HK-2 (cell line): Measurements from ENCODE around the gene SLC6A18.

Experiments used
- DNase-seq: peaks from one replicate; pipeline ENCODE4 v3.0.0-alpha.2; 2018; ENCODE audit not compliant: unreplicated experiment

The SLC6A18 gene

DNA sequence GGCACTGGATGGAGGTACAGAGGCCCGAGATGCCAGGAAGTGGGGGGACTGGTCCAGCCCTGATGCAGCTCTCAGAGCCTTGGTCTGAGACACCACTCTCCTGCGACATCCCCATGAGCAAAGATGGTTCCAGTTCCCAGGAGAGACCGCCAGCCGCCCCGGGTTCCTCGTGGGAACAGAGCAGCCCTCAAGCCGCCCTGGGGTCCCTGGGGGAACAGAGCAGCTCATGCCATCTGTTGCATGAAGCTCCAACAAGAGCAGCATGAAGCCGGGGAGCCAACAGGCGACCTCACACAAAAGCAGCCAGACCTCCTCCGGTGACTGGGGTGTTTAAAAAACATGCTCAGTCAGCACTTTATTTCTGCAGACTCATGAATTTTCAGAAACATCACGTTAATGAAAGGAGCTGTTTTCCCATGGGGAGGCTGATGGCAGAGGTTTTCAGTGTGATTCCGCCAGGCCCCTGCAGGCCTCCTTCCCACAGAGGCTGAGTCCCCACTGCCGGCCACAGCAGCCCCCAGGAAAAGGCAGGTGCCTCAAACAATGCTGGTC, 6.2 kb downstream of the SLC6A18 start:
- DNase-seq: no peak

DNA sequence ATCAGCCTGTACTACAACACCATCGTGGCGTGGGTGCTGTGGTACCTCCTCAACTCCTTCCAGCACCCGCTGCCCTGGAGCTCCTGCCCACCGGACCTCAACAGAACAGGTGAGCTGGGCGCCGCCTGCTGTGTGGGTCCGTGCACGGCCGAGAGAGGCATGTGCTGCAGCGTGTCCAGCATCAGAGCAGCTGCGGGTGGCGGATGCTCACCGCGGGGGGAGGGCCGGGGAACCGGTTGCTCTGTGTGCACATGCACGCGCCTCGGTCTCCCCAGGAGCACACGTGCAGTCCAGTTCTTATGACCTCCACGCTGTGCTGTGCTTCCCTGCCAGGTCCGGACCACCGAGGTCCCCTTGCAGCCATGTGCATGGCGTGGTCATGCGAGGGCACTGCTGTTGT, 7.6 kb downstream of the SLC6A18 start:
- no peak for DNase-seq

DNA sequence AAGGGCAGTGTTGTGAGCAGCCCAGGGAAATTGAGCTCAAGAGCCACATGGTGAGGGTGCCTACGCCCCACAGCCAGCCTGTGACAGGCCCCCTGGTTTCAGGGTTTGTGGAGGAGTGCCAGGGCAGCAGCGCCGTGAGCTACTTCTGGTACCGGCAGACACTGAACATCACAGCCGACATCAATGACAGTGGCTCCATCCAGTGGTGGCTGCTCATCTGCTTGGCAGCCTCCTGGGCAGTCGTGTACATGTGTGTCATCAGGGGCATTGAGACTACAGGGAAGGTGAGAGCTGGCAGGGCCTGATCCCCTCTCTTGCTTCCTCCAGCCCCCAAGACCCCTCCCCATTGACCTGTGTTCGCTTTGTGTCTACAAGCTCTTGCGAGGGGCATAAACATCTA, 10.2 kb downstream of the SLC6A18 start:
- DNase-seq: no peak

DNA sequence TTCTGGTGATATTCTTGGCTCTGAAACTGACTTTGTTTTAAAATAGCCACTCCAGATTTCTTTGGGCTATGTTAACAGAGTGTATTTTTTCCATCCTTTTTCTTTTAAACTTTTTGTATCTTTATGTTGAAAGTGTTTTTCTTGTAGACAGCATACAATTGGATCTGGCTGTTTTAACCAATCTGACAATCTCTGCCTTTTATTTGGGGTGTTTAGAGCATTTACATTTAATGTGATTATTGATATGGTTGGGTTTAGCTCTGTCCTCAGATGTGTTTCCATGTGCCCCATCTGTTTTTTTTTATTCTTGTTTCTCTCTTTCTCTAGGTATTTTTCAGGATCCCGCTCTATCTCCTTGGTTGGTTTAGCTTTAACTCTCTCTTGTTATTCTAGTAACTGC, 10.7 kb downstream of the SLC6A18 start:
- DNase-seq: no peak

DNA sequence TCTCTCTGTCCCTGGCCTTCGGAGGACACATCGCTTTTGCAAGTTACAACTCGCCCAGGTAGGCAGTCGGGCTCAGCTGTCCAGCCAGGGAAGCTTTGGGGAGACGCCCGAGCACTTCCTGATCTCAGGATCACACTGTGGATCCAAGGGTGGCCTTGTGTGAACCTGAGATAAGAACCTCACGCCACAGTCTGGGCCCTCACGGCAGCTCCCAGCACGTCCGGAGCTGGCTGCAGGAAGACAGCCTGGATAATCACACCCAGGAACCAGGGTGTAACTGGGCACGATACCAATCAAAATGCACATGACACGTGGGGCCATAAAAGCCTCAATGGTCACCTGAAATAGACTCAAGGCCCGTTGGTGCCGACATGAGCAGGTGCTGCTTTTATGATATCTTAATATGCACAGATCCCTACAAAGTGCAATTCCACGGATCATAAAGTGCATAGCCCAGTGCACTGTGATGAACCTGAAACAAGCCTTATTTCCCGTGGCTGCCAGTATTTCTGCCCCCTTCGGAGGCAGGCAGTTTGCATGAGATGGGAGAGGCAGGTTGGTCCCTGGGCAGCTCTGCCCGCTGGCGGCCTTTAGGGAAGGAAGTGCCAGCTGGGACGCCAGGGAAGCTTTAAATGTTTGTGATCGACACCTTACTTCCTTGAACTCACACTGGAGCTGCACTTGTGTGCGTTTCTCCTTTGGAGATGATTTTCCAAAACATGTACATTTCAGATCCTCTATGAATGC, 14.5 kb downstream of the SLC6A18 start:
- no peak for DNase-seq

DNA sequence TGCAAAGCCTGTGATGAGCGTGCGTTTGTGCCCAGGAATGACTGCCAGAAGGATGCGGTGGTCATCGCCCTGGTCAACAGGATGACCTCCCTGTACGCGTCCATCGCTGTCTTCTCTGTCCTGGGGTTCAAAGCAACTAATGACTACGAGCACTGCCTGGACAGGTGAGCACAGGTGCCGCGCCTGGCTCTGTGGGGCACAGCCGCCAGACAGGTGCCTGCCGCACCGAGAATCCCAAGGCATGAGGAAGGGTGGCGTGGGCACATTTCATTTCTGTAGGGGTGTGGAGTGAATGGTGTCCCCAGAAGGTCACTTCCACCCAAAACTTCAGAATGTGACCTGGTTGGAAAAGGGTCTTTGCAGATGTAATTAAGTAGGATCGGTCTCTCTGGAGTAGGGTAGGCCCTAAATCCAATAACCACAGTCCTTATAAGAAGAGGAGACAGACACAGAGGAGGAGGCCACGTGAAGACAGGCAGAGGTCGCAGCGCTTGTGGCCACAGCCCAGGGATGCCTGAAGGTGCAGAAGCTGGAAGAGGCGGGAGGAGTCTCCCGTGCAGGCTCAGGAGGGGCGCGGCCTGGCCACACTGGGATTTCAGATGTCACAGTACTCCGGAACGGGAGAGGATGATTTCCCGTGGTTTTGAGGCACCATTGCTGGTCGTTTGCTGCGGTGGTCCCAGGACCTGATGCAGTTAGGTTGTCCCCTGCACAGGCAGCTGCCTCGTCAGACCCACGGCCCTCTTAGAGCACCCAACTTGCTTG, 15.5 kb downstream of the SLC6A18 start:
- DNase-seq: no peak

DNA sequence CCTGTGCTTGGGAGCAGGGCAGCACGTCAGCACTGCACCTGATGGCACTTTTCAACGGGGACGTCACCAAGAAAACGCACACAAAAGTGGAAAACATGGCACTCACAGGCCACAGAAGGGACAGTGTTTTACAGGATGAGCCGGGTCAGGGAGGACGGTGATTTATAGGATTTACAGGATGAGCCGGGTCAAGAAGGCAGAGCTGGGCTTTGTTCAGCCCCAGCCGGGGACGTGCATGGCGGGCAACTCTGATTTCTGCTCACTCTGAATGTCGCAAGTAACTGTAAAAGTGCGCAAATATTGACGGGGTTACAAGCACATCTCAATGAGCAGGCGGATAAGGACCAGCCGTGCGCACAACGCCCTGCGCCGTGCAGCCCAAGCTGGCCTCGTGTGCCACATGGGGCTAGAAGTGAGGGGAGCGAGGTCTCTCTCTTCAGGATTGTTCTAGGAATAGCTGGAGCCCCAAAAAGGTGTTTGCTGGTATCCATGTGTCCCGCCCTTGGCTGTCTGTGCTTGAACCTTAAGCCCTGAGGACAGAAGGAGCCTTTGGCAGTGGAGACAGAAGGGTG, 16.4 kb downstream of the SLC6A18 start:
- DNase-seq: no peak

DNA sequence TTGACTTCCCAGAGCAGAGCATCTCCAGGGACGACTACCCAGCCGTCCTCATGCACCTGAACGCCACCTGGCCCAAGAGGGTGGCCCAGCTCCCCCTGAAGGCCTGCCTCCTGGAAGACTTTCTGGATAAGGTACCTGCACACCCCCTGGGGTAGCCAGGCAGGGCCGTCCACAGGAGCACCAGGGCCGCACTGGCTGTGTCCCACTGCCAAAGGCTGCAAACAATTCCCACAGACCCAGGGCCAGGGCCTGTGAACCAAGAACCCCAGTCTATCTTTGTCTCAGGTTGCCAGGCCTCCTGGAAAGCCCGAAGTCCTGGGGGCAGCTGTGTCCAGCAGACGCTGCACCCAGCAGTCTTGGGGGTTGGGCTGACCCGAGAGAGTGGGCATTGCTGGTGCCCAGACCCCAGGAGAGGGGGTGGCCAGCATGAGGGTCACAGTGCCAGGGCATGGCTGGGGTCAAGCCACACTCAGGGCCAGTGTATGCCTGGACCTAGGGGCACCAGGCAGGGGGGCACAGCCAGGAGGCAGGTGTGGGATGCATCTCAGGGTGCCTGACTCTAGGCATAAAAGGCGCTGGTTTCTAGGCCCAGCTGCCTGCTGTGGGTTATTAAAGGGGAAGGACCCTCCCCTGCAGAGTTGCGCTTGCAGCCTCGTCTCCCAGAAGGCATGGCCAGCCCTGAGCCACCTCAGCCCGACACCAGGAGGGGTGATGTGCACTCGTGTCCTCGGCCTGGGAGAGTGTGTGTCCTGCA, 17.7 kb downstream of the SLC6A18 start:
- no peak for DNase-seq

DNA sequence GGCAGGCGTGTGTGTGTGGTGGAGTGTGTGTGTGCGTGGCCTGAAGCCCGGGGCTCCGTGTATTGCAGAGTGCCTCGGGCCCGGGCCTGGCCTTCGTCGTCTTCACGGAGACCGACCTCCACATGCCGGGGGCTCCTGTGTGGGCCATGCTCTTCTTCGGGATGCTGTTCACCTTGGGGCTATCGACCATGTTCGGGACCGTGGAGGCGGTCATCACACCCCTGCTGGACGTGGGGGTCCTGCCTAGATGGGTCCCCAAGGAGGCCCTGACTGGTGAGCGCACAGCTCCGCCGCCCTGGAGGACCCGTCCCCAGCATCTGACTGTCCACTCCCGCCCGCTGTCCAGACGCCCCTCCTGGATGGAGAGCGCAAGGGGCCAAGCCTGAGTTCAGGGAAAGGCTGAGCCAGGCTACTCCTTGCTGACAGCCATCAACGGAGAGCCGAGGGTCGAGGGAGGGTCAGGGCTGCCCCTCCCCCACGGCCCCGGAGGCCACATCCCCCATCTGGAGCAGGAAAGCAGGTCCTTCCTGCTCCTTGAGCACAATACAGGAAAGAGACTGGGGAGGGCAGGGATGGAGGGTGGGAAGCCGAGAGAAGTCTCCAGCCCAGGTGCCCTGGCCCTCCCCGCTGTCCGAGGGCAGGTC, 18.4 kb downstream of the SLC6A18 start:
- no peak for DNase-seq

DNA sequence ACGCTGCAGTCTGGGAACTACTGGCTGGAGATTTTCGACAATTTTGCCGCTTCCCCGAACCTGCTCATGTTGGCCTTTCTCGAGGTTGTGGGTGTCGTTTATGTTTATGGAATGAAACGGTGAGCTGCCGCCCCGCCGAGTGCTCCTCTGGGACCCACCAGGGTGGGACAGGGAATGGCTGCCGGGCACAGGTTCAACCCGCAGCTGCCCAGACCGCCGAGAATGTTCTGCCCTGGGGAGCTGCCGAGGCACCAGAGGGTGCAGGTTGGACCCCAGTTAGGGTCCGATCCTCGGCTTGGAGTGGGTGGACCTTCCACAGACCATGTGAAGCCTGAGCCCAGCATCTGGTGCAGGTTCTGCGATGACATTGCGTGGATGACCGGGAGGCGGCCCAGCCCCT, 19.1 kb downstream of the SLC6A18 start:
- DNase-seq: no peak

DNA sequence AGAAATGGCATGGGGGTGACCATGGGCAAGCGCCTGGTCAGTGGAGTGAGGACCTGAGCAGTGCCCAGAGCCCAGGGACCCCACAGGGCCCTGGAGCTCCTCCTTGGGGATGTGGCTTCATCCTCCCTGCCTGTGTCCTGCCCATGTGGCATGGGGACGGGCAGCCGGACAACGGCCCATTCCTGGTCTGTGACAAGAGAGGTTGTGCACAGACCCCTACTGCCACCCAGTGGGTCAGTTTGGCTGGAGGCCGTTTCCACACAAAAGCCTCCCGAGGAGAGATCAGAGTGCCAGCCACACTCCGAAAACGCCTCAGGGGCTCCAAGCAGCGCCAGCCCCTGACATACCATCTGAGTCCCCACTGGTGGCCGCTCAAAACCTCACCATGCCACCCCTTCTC, 19.8 kb downstream of the SLC6A18 start:
- DNase-seq: no peak

DNA sequence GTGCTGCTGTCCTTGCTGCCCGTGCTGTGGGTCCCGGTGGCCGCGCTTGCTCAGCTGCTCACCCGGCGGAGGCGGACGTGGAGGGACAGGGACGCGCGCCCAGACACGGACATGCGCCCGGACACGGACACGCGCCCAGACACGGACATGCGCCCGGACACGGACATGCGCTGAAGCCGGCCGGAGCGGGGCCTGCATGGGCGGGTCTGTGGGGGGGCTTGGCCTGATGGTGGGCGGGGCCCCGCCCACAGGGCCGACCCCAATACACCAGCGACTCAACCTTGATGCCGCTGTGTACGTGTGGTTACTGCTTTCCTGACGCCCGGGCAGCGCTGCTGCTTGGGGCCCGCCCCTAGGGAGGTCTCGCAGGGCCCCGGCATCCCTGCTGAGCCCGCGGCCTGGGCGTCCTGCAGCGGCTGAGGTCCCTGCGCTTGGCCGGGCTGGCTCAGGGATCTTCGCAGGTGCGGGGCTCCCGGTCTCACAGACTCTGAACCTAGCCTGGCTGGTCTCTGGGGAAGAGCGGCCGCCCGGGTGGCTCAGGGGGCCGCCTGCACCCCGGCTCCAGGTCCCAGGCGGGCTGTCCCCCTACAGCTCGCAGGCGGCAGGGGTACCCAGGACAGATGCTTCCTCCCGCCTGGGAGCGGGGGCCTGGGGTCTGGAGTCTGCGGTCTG, 20.9 kb downstream of the SLC6A18 start:
- DNase-seq: no peak

DNA sequence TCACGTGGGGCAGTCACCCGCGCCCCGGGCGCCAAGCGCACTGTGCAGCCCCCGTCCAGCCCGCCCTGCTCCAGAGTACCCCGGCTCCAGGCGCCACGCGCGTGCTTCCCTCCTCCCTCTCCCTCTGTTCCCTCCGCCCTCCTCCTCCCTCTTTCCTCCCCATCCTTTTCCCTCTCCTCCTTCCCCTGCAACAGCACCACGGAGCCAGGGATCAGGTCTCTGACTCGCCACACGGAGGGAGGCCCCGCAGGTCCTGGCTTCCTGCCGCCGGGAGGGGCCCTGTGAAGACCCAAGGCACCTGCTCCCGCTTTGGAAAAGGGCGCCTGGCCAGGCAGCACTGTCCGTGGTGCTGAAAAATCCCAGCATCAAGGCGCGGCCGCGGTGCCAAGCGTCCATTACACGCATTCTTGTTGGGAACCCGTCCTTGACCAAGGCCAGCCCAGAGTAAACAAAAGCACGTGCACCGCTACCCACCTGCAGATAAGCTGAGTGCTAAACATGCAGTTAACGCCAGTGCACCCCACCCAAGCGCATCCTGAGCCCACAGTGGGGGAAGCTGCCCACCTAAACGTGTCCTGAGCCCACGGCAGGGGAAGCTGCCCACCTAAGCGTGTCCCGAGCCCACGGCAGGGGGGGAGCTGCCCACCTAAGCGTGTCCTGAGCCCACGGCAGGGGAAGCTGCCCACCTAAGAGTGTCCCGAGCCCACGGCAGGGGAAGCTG, 21.7 kb downstream of the SLC6A18 start:
- DNase-seq: peak; percentile 27

DNA sequence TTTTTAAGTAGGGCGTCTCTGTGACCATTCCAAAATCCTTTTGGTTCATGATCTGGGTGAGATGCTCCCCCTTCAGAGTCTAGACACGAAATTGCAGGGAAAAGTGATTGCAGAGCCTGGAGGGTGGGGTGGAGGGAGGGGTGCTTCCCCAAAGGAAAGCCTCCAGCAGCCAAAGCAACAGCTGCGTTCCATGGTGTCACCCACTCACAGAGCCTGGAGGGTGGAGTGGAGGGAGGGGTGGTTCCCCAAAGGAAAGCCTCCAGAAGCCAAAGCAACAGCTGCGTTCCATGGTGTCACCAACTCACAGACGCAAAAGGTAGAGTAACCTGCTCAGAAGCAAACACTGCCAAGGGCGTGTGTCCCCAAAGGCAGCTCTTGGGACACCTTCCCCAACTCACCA, 22.6 kb downstream of the SLC6A18 start:
- DNase-seq: no peak

DNA sequence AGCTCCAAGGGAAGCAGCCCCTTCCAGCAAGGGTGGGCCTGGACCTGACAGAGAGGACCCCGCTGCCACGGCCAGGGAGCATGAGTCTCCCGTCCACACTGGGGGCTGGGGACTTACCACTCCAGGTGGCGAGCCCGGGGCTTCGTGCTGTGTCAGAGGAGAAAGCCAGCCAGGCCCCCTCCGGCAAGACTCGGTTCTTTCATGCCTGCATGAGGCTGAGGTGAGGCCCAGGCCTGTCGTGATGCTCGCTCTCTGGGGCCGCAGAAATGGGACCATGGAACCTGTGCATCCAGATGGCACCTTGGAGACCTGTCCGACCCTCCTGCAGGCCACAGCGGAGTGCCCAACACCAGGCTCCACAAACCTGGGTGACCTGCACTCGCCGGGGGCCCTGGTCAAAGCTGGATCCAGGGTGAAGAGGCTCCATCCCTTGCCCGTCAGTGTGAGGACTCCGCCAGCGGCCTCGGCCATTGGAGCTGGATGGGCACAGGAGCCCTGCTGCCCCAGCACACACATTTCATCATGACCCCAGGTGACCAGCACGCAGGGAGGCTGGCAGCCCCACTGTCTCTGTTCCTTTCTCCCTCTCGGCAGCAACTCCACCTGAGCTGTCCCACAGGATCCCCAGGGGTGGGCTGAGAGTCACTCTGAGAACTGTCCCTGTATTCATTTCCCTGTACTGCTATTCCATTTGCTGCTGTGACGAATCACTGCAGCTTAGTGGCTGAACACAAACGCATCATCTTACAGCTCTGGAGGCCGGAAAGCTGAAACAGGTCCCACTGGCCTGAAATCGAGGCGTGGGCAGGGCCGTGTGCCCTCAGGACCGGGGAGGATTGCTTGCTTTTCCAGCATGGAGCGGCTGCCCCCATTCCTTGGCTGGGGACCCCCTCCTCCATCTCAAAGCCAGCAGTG, 24.4 kb downstream of the SLC6A18 start:
- DNase-seq: no peak

DNA sequence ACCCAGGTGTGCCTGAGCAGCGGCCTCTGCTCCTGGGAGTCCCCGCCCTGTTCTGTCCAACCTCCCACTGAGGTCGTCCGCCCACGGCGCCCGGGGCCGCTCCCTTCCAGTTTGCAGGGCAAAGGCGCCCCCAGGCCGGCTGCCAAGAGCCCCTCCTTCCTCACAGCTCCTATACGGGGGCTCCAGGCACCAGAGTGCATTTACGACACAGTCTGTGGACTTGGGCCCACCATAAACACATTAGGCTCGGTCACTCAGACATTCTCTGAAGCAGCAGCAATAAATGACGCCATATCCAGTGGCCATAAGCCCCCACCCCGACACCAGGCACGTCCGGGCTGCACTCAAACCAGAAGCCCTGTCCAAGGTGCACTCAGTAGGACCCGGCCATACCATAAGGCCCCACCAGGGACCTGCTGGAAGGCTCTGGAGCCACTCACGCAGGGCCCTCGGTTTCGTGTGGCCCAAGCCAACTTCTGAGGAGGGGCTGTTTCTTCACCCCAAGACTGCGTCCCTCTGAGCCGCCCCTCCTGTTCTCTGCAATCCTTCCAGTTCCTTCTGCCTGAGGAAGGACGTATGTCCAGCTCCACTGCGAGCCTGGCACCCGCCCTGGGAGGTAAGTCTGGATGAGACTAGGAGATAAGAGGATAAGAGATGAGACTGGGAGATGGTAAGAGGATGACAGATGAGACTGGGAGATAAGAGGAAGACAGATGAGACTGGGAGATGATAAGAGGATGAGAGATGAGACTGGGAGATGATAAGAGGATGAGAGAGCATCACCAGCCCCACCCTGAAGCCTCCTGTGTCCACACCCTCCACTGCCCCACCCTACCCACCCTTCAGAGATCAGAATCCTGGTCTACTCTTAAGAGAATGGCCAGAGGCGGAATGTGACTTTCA, 26.7 kb downstream of the SLC6A18 start:
- no peak for DNase-seq

DNA sequence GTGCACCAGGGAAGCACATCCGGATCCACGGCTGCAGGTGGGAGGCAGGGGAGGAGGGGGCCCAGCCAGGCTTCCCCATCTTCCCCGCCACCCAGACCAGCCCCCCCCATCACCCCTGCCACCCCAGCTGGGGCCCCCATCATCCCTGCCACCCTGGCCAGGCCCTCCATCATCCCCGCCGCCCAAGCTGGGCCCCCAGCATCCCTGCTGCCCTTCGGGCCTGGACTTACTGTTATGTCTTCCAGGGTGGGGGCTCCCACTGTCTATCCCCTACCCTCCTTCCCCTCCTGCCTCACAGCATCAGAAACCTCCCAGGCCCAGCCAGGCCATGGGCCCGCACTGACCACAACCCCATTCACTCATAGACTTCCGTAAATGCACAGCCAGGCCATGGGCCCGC, 27.5 kb downstream of the SLC6A18 start:
- DNase-seq: no peak

DNA sequence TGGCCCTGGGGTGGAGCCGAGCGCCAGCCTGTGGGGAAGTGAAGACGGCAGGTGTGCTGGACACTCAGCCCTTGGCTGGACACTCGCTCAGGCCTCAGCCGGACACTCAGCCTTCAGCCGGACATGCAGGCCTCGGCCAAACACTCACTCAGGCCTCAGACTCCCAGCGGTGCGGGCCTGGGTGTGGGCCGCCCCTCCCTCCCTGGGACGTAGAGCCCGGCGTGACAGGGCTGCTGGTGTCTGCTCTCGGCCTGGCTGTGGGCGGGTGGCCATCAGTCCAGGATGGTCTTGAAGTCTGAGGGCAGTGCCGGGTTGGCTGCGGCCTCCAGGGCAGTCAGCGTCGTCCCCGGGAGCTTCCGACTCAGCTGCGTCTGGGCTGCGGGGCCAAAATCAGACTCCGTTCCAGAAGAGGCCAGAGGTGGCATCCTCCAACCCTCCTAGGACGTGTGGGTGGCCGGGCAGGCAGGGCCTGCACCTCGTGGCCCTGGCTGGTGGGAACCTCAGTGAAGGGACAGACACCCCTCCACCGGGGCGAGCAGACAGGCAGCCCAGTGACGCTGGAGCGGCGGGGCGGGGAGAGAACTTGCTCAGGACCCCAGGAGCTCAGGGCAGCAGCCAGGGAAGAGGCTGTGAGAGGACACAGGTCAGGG, 28.4 kb downstream of the SLC6A18 start:
- no peak for DNase-seq
